H1 (cell line): ENCODE data around the gene NFAM1. TPM values are rescaled to one million over a fixed set of nuclear protein-coding genes. Genes with fewer than 3 reads are reported as not detected.

Source experiments
- HDAC2 ChIP-seq, 2 experiments: fragments of 300-600 bp in 1 of 2; sonication (generic) in 1 of 2; IDR thresholded peaks; 2 replicates each; pipeline ENCODE4 v1.6.1; 2011 to 2012; ENCODE audit warnings: low read depth in 2 of 2, low read length in 2 of 2, mild to moderate bottlenecking in 2 of 2, moderate library complexity in 2 of 2, borderline replicate concordance in 1 of 2, inconsistent platforms in 1 of 2
- KDM4A ChIP-seq: IDR thresholded peaks from one replicate; pipeline ENCODE4 v1.7.1; 2012; ENCODE audit warnings: low read depth, mild to moderate bottlenecking, moderate library complexity, low read length, inconsistent platforms; ENCODE audit not compliant: severe bottlenecking
- POLR2AphosphoS5 ChIP-seq: IDR thresholded peaks from 2 replicates; pipeline ENCODE4 v1.6.1; 2011; ENCODE audit warnings: low read depth, low read length
- POU5F1 ChIP-seq: IDR thresholded peaks from 2 replicates; pipeline ENCODE4 v1.6.1; 2011; ENCODE audit warnings: low read depth, mild to moderate bottlenecking, low read length, moderate library complexity
- RFX5 ChIP-seq: IDR thresholded peaks from 2 replicates; pipeline ENCODE4 v1.6.1; 2011; ENCODE audit warnings: low read depth, low read length, improper control_type of control experiment, borderline replicate concordance
- SP2 ChIP-seq: IDR thresholded peaks from 2 replicates; pipeline ENCODE4 v1.6.1; 2012; ENCODE audit warnings: mild to moderate bottlenecking, low read length, inconsistent platforms
- TAF7 ChIP-seq: optimal IDR thresholded peaks from 2 replicates; pipeline ENCODE3; 2011; ENCODE audit warnings: low read depth, mild to moderate bottlenecking, inconsistent platforms, low read length, moderate library complexity, borderline replicate concordance
- USF2 ChIP-seq: IDR thresholded peaks from 2 replicates; pipeline ENCODE4 v1.6.1; 2011; ENCODE audit warnings: low read length, improper control_type of control experiment
- YY1 ChIP-seq: IDR thresholded peaks from 2 replicates; pipeline ENCODE4 v1.6.1; 2011; ENCODE audit warnings: low read depth, mild to moderate bottlenecking, low read length
- polyA plus RNA-seq, 7 experiments: library from polyadenylated mRNA; depleted of rRNA in 3 of 7; stranded (reverse) in 5 of 7; unstranded in 2 of 7; fragments of >200 nt in 5 of 7; fragments of 200-250 nt in 2 of 7; gene quantifications; 1 replicate in 5 of 7; 2 replicates in 1 of 7; 4 replicates in 1 of 7; pipeline versions ENCODE4 v1.2.1 to v1.2.3, GENCODE V29; 2011 to 2013; ENCODE audit warnings: missing spikeins in 2 of 7, mixed read lengths in 2 of 7
- total RNA-seq: library from RNA; stranded (reverse); fragmentation: NEBNext Ultra II Directional; extraction: Animal tissue kit (Norgen Biotek cat#: 25700); gene quantifications from 2 replicates; pipeline ENCODE4 v1.2.1, GENCODE V29; 2021

NFAM1 gene
- total and polyA plus RNA-seq, 2 of the 8 experiments (the other 6 are each of a cell fraction or from before 2014, with no cell fraction given): 0.62 to 0.73 TPM

GRCh38 chr22:42368379-42369249 lies 63.6 kb downstream of the NFAM1 start (continued):
- TF ChIP-seq USF2 (no peak), POU5F1 (no peak), TAF7 (no peak), SP2 (no peak), KDM4A (peak; percentile 75), RFX5 (no peak), POLR2AphosphoS5 (no peak), HDAC2 (IDR thresholded peaks at IDR 0.05; ENCODE audit: borderline replicate concordance in 1 of 2, low read depth in 2 of 2, low read length in 2 of 2) (0 out of 4 replicates have a peak, but pooled peaks of 1 of the 2 experiments have one; percentile 80), YY1 (no peak)
